HG02798 (cell line): ENCODE results near the gene OPRM1.

ENCODE experiments used
- ATAC-seq: cut with Tn5 transposase; IDR thresholded peaks from one replicate; pipeline ENCODE4 v1.9.1; 2021; ENCODE audit warnings: mild to moderate bottlenecking; ENCODE audit not compliant: unreplicated experiment, poor library complexity

The OPRM1 gene

GRCh38 chr6:154266560-154267099 lies 227.6 kb downstream of the OPRM1 start:
- ATAC-seq = no peak

GRCh38 chr6:154267508-154268106 lies 228.6 kb downstream of the OPRM1 start:
- no peak for ATAC-seq

GRCh38 chr6:154268486-154268885 lies 229.4 kb downstream of the OPRM1 start:
- ATAC-seq = no peak

- ATAC-seq = no peak
Measured at GRCh38 chr6:154274168-154274567, 235.1 kb downstream of the OPRM1 start.

- peak; percentile 77 for ATAC-seq
Measured at GRCh38 chr6:154276810-154277628, 238.0 kb downstream of the OPRM1 start.

- ATAC-seq = peak; percentile 28
Measured at GRCh38 chr6:154277629-154278017, 238.6 kb downstream of the OPRM1 start.

GRCh38 chr6:154280521-154280920 lies 241.5 kb downstream of the OPRM1 start:
- no peak for ATAC-seq

- ATAC-seq = no peak
Measured at GRCh38 chr6:154284313-154284853, 245.3 kb downstream of the OPRM1 start.

GRCh38 chr6:154285826-154286225 lies 246.8 kb downstream of the OPRM1 start:
- no peak for ATAC-seq

GRCh38 chr6:154289818-154290508 lies 250.9 kb downstream of the OPRM1 start:
- ATAC-seq = no peak

GRCh38 chr6:154292066-154292465 lies 253.0 kb downstream of the OPRM1 start:
- no peak for ATAC-seq

GRCh38 chr6:154292855-154293519 lies 253.9 kb downstream of the OPRM1 start:
- ATAC-seq = no peak

GRCh38 chr6:154295733-154296132 lies 256.7 kb downstream of the OPRM1 start:
- no peak for ATAC-seq
